WERI-Rb-1 (cell line): ENCODE results near the gene STOML3.

ENCODE experiments used
- DNase-seq: peaks from one replicate; pipeline ENCODE4 v3.0.0-alpha.2; 2020
- H3K27ac ChIP-seq: fragments of 250-450 bp; sonication (Bioruptor Pico); 2 replicates; pipeline ENCODE4 v1.5.1; 2020; ENCODE audit warnings: mild to moderate bottlenecking, moderate library complexity
- H3K27me3 ChIP-seq: fragments of 250-450 bp; sonication (Bioruptor Pico); 2 replicates; pipeline ENCODE4 v1.5.1; 2021; ENCODE audit warnings: mild to moderate bottlenecking, low read depth, moderate library complexity; ENCODE audit not compliant: insufficient read depth, severe bottlenecking
- H3K36me3 ChIP-seq: fragments of 250-450 bp; sonication (Bioruptor Pico); 2 replicates; pipeline ENCODE4 v1.5.1; 2020; ENCODE audit warnings: mild to moderate bottlenecking, moderate library complexity
- H3K4me3 ChIP-seq: 2 replicates; pipeline ENCODE4 v1.5.1; 2011; ENCODE audit warnings: low read depth, mild to moderate bottlenecking, control low read depth, low read length
- H3K9me3 ChIP-seq: fragments of 250-450 bp; sonication (Bioruptor Pico); 2 replicates; pipeline ENCODE4 v1.5.1; 2021; ENCODE audit warnings: mild to moderate bottlenecking, moderate library complexity; ENCODE audit not compliant: severe bottlenecking
- TF ChIP-seq, protein P1 (sequence below): IDR thresholded peaks from 2 replicates; pipeline ENCODE4 v1.5.1; 2011; ENCODE audit warnings: low read depth, mild to moderate bottlenecking, control low read depth, inconsistent platforms, low read length

STOML3 gene

DNA sequence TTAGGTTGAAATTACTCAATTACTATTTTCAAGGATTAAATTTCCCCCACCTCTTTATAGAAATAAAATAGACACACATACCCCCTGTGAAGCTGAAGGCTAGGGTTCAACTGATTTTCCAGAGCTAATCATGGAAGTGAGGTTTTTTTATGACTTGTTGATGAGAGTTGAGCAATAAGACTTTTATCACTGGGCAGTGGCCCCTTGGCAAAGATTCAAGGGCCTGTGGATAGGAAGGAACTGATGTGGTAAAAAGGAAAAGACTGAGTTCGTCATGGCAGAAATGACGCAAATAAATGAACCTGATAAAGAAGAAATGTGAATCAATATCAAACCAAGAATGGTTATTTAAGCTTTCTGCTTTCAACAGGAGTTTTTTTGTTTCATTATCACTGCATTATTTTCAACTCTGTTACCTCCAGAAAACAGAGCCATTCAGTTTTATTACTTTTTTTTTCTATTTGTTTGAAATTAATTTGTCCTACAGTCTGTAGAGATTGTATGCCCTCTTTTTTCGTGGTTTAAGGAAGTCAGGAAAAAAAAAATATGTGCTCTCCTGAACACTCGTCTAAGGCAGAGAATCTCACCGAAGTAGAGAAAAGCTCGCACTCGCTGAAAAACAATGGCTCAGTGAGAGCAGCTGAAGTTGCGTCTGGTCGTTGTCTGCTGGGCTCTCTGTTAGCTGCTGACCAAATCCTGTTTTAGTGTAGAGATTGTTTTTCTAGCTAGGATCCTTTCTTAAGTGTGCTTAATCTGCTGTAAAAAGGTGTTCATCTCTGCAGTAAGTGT is 38.9 kb downstream of the STOML3 start:
- Histone ChIP-seq H3K9me3 (no peaks in the 10 kb centered on the region), H3K27me3 (no peaks in the 10 kb centered on the region), H3K36me3 (no peaks in the 10 kb centered on the region), H3K4me3 (no peak overlapping the region), H3K27ac (no peak overlapping the region)
- no peak for DNase-seq
- TF ChIP-seq, protein P1, sequence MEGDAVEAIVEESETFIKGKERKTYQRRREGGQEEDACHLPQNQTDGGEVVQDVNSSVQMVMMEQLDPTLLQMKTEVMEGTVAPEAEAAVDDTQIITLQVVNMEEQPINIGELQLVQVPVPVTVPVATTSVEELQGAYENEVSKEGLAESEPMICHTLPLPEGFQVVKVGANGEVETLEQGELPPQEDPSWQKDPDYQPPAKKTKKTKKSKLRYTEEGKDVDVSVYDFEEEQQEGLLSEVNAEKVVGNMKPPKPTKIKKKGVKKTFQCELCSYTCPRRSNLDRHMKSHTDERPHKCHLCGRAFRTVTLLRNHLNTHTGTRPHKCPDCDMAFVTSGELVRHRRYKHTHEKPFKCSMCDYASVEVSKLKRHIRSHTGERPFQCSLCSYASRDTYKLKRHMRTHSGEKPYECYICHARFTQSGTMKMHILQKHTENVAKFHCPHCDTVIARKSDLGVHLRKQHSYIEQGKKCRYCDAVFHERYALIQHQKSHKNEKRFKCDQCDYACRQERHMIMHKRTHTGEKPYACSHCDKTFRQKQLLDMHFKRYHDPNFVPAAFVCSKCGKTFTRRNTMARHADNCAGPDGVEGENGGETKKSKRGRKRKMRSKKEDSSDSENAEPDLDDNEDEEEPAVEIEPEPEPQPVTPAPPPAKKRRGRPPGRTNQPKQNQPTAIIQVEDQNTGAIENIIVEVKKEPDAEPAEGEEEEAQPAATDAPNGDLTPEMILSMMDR: no peak

DNA sequence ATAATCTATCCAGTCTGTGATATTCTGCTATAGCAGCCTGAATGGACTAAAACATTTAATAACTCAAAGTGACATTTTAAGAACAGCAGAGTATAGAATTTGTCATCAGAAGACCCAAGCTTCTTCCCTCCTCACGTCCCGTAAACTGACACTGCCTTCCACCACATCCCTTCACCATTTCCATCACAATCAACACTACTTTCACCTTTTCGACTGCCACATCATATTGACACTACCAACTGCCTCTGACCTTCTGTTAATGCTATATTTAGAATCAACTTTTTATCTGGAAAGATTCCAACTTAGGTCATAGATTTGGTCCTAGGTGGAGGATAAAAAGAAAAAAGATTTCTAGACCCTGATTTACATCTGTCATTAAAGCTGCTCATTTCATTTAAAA is 39.6 kb downstream of the STOML3 start:
- no peaks in the 10 kb centered on the region for H3K36me3 ChIP-seq
- H3K9me3 ChIP-seq: no peaks in the 10 kb centered on the region
- no peak overlapping the region for H3K4me3 ChIP-seq
- no peak for DNase-seq
- no peak overlapping the region for H3K27ac ChIP-seq
- no peaks in the 10 kb centered on the region for H3K27me3 ChIP-seq
- TF ChIP-seq, protein P1: no peak

DNA sequence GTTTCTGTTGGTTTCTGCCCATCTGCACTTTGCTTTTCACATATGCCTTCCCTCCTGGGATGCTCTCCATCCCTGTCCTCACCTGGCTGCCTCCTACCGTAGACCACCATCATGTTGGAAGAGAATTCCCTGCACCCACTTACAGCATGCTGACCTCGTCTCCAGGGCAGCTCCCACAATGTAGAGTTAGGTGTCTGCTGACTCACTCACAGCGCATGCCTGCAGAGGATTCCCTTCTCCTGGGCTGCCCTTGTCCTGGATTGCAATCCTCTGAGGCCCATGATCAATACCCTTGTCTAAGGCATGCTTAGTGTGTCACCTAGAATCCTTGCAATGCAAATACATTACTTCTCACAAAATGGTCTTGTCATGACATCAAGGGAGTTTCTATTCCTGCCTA is 43.6 kb downstream of the STOML3 start:
- Histone ChIP-seq H3K27me3 (no peaks in the 10 kb centered on the region), H3K4me3 (no peak overlapping the region), H3K9me3 (no peaks in the 10 kb centered on the region), H3K27ac (no peak overlapping the region), H3K36me3 (no peaks in the 10 kb centered on the region)
- DNase-seq: no peak
- TF ChIP-seq, protein P1: no peak

DNA sequence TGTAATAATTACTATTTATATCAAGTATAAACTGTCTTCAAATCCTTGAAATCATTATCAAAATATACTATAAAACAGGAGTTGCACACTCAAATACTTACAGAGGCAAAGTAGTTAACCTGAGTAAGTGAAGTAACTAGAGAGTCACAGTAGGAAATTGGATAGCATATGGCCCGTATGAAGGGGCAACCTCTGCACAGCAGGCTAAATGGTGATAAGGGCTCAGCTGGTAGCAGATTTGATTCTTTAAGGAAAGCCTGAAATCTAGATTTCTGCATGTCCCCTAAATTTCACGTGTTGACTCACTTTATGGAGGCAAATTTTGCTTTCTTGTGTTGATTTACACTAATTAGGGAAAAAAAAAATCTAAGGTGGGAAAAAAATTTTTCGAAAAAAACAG is 46.4 kb downstream of the STOML3 start:
- Histone ChIP-seq H3K4me3 (no peak overlapping the region), H3K27ac (no peak overlapping the region), H3K27me3 (no peaks in the 10 kb centered on the region), H3K9me3 (no peaks in the 10 kb centered on the region), H3K36me3 (no peaks in the 10 kb centered on the region)
- no peak for DNase-seq
- TF ChIP-seq, protein P1: no peak

DNA sequence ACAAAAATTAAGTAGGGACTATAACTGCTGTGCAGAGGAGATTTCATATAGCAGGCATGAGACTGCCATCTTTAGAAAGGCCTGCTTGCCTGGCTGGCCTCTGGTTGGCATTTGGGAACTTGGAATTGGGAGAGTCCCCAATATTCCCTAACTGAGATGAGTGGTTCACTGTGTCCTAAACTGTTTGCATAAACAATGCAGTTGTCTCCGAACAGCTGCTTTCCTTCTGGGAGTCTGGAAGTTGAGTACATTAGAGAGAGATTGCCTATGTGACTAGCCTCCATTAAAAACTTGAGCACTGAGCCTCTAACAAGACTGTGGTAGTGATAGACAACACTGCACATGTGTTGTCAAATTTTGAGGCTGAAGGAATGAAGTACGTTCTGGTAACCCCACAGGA is 47.4 kb downstream of the STOML3 start:
- H3K27me3 ChIP-seq: no peaks in the 10 kb centered on the region
- H3K9me3 ChIP-seq: no peaks in the 10 kb centered on the region
- no peak overlapping the region for H3K4me3 ChIP-seq
- no peak overlapping the region for H3K27ac ChIP-seq
- no peaks in the 10 kb centered on the region for H3K36me3 ChIP-seq
- TF ChIP-seq, protein P1: no peak
- DNase-seq: no peak
